ENCODE measurements around the gene CCDC97.

CCDC97 gene

DNA sequence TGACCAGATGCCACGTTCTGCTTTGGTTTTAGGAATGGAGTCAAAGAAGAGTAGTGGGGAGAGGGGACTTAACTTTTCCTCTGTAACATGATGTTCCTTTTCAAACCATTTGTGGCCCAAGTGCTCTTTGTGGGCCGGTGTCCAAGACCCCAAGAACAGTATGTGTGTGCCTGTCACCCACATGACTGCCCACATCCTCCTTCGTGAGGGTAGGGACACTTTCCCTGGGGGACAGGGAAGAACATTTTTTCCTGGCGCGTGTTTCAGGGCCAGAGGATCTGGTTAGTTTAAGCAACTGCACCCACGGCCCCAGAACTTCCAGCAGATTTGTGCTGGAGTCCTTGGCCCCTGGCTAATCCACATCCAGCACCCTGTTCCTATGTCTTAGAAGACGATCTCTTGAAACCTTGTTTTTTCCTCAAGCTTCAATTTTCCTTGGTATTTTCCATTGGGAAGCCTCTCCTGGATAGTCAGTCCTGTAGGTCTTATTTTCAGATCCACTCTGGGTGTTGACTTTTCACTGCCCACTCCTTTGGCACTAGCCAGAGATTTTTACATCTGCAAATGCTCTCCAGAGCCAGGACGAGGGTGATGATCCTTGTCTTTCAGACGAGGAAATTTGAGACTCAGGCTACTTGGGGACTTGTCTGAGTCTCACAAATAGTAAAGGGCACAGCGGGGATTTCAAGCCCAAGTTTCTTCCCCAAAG is 10.8 kb upstream of the CCDC97 start:
- no peak for DNase-seq

DNA sequence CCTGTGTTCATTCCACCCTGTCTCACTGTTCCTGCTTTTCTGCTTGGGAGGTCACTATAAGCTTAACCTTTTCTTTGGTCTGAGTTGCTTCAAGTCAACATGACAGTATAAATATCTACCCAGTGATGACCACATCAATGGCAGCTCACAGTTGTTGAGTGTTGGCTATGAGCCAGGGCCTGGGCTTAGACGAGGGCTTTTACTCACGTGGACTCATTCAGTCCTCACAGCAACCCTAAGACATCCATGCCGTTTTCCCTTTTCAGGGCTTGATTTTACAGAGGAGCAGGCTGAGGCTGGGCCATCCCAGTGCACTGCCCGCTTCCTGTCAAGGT is 10.2 kb upstream of the CCDC97 start:
- peak; percentile 75 for DNase-seq

- no peak for DNase-seq
Observed at GRCh38 chr19:41300555-41300954, 9.4 kb upstream of the CCDC97 start.

- DNase-seq: no peak
Observed at GRCh38 chr19:41302624-41303351, 7.2 kb upstream of the CCDC97 start.

GRCh38 chr19:41303954-41304353 is 6.0 kb upstream of the CCDC97 start:
- DNase-seq: no peak

DNA sequence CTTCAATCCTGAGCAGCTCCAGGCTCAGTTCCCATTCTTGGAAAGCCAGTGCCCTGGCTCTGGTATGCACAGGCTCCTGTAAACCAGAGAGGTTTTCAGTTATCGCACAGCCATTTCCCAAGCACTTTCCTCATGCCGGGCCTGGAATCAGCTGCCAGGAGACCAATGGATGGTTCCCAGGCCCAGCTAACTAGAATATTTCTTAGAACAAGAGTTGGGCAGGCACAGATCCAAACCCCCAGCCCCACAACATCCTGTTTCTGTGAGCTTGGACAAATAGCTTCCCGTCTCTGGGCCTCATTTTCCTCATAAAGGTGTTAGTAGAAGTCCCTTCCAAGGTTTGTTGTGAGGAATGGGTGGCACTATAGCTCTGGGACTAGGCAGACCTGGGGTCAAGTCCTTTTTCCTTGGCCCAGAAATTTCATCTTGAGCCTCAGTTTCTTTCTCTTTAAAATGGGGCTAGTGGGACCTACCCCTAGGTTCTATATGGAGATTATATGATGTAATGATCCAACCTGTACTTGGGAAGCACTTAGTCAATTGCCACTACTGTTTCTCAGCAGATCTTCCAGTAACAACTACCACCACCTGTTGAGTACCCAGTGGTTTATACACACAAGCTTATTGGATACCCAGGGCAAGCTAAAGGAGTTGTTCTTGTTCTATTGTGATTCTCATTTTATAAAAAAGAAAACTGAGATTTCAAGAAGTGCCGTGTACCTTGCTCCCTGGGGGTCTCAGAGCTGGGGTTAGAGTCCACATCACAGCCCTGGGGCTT is 5.1 kb upstream of the CCDC97 start:
- DNase-seq: no peak

DNA sequence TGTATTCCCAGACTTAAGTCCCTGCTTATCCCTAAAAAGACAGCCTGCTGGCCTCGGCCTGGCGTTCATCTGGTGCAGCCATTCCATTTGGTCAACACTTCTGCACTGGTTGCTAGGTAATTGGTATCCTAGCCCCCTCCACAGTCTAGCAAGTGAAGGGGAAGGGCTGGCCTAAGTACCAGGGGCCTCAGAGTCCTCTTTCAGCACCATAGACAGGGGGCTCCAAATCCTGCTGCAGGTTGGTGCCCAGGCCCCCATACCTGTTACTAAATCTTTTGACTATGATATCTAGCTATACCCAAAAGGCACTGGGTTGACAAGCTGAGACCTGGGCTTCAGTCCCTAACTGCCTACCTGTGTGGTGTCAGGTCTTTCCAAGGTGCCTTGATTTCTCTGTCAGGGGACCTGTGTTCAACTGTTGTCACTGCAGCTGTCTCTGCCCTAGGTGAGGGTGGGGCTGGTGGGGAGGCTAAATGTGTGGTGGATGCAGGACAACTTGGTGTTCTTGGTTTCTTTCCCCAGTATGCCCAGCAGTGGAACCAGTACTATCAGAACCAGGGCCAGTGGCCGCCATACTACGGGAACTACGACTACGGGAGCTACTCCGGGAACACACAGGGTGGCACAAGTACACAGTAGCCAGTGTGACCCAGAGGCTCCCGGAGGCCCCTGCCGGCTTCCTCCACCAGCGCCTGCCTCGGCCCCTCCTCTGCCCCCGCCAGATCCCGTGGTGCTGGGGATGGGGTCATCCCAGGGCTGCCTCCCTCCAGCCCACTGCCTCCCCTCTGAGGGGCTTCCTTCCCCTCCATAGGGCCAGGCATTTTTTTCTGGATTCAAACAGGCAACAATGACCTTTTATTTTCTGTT is 3.8 kb upstream of the CCDC97 start:
- no peak for DNase-seq

GRCh38 chr19:41307090-41307875 is 2.7 kb upstream of the CCDC97 start:
- no peak for DNase-seq

- no peak for DNase-seq
Observed at GRCh38 chr19:41307954-41308449, 2.0 kb upstream of the CCDC97 start.

- DNase-seq: peak; percentile 92
Observed at GRCh38 chr19:41308450-41309179, 1.4 kb upstream of the CCDC97 start.

DNA sequence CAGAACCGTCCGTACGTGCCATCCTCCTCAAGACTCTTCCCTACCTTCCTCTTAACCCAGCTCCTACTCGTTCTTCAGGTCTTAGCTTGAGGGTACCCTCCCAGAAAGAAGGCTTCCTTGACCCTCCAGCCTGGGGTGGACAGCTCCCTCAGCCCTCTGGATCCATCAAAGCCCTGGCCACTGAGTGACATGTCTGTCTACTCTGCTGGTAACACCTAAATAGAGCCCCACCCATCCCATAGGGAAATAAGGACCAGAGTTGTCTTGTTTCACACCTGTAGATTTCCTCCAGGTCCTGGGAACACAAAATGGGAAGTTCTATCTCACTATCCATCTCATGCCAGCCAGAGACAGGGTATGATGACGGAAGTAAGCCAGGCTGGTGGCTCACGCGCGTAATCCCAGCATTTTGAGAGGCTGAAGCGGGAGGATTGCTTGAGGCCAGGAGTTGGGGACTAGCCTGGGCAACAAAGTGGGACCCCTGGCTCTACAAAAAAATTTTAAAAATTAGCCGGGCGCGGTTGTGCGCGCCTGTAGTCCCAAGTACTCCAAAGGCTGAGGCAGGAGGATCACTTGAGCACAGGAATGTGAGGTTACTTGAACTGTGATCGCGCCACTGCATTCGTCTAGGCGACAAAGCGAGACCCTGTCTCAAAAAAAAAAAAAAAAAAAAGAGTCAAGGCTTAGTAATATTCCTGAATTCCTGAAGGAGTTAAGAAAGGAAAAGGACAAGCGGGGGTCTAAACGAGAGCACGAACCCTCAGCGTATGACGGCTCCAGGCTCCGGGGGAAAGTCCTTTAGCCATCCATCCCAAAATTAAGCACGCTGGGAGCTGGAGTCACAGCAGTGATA is 566 bp upstream of the CCDC97 start:
- peak; percentile 76 for DNase-seq

DNA sequence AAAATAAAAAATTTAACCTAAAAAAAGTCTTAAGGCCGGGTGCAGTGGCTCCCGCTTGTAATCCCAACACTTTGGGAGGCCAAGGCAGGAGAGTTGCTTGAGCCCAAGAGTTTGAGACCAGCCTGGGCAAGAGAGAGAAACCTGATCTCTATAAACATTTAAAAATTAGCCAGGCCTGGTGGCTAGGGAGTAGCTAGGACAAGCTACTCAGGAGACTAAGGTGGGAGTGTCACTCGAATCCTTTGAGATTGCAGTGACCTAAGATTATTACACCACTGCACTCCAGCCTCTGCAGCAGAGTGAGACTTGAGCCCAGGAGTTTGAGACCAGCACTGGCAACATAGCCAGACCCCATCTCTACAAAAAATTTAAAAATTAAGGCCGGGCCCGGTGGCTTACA is 1.1 kb downstream of the CCDC97 start:
- DNase-seq: no peak

GRCh38 chr19:41311613-41312012 is 1.6 kb downstream of the CCDC97 start:
- DNase-seq: no peak

- DNase-seq: no peak
Observed at GRCh38 chr19:41316306-41316920, 6.4 kb downstream of the CCDC97 start.

- no peak for DNase-seq
Observed at GRCh38 chr19:41318696-41319499, 8.9 kb downstream of the CCDC97 start.

- DNase-seq: no peak
Observed at GRCh38 chr19:41319500-41320184, 9.7 kb downstream of the CCDC97 start.

DNA sequence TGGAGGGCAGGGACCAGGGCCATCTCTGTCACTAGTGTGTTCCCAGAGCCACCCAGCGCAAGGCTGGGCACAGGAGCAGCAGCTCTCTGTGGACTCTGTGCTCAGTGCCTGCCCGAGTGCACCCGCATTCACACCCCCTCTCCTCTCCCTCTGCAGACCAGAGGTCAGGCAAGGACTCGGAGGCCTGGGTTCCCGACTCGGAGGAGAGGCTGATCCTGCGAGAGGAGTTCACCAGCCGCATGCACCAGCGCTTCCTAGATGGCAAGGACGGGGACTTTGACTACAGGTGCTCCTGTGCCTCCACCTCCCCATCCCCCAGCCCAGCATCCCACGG is 10.2 kb downstream of the CCDC97 start:
- DNase-seq: no peak

DNA sequence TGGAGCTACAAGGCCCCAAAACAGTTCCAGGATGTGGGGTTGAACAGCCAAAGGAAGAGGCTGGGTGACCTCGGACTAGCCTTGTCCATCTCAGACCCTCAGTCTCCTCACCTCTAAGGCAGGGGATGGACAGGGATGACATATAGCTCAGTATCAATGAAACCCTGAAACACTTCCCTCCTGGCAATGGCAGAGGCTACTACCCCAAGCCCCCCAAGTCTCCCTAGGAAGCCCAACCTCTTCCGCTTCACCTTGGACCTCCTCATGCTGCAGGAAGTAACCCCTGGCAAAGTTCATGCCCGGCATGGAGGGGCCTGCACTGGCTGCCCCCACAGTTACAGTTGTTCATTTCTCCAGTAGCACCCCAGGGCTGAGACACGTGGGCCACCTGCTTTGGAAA is 10.6 kb downstream of the CCDC97 start:
- no peak for DNase-seq

Data from DMS53 (cell line).